Measurements from ENCODE around the gene DNM2.
"Not testable (repeated sequence)": the region's sequence is repeated elsewhere in the genome, so short reads cannot be mapped to it uniquely, and the experiment has no call there.

The DNM2 gene

DNA sequence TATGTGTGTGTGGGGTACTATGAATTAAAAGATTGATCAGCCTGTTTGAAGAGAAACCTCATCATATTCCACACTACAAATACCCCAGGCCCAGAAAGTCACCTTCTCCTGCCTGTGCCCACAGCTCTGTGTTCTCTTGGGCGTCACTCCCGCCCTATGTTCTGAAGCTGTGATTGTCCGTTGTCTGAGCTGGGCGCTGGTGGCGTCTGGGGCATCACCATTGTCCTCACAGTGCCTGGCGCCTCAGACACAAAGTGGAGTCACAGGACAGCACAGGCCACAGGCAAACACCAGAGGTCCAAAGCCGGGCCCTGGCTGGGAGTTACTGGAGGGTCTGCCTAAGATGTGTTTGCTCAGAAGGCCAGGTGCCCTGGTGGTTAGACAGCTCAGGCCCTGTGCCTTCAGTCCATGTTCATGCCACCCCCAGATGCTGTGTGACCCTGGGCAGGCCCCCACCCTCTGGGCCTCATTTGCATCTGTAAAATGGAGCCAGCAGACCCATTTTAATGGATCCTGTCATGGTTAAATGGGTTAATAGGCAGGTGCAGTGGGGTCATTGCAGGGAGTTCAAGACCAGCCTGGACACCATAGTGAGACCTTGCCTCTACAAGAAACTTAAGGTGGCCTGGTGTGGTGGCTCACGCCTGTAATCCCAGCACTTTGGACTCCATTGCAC, 34.5 kb downstream of the DNM2 start:
- DNase-seq (ENCODE audit: low spot score): no peak

DNA sequence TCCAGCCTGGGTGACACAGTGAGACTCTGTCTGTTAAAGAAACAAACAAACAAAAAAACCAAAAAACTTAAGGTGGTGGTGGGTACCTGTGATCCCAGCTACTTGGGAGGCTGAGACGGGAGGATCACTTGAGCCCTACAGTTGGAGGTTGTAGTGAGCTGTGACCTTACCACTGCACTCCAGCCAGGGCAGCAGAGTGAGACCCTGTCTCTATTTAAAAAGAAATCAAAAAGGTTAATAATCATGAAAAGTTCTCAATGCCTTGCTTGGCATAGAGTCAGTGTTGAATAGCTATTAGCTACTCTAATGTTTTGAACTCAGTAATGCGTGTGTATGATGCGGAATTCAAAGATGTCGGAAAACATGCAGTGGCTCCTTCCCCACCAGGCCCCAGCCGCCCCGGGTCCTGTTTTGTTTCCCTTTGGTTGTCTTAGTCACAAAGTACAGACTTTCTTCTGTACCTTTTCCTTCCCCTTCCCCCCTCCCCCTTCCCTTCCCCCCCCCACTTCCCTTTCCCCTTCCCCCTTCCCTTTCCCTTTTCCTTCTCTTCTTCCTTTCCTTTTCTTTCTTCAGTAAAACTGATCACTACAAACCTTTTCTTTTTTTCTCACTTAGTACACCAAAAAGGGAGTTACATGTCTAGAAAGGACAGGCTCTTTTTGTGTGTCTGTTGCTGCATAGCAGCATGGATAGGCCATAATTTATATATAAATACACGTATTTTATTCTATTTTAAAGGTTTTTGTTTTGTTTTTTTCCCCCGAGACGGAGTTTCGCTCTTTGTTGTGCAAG, 35.2 kb downstream of the DNM2 start:
- no peak for DNase-seq (ENCODE audit: low spot score)

GRCh38 chr19:10756371-10756770, 38.5 kb downstream of the DNM2 start:
- DNase-seq (ENCODE audit: low spot score): no peak

DNA sequence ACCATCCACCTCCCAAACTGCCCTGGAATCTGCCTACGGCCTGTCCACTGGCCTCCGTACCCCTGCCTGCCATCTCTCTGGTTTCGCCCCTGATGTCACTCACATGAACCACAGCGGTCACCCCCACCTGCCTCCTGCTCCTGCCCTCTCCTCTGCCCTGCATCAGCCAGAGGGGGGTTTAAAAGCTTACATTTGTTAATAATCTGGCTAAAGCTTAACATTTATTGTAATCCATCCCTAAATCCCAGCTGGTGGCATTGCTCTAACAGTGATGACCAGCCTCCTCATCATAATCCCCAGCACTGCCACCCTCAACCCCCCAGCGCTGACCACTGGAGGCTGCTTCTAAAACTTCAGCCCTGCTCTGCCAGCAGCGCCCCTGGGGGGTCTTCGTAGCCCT, 38.9 kb downstream of the DNM2 start:
- DNase-seq (ENCODE audit: low spot score): no peak

- DNase-seq (ENCODE audit: low spot score): not testable (repeated sequence)
Observed at GRCh38 chr19:10758050-10758449, 40.2 kb downstream of the DNM2 start.

DNA sequence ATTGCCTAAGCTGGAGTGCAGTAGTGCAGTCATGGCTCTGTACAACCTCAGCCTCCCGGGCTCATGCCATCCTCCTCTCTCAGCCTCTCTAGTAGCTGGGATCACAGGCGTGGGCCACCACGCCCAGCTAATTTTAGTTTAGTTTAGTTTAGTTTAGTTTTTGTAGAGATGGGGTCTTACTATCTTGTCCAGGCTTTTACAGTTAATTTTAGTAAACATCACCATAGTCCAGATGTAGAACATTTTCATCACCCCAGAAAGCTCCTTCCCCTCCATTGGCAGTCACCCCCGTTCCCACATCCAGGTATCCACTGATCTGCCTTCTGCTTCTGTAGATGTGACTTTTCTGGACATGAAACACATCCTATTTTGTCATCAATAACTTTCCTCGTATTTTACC, 41.1 kb downstream of the DNM2 start:
- no peak for DNase-seq (ENCODE audit: low spot score)

DNA sequence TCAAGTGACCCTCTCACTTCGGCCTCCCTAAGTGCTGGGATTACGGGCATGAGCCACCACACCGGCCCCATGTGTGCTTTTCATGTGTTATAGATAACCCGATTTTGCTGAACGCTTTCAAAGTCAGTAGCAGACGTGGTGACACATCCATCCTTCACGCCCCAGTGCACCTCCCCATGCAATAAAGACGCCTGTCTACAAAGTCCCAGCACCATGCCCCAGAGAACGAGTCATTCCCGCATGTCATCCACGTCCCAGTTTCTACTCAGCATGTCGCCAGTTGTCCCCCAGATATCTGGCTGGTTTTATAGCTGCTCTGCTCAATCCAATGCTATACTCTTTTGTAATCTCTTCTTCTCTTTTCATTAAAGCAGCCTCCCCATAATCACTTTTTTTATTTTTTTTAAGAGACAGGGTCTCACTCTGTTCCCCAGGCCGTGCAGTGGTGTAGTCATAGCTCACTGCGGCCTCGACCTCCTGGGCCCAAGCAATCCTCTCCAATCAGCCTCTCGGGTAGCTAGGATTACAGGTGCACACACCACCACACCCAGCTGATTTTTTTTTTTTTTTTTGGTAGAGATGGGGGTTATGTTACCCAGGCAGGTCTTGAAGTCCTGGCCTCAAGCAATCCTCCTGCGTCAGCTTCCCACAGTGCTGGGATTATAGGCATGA, 42.5 kb downstream of the DNM2 start:
- DNase-seq (ENCODE audit: low spot score): peak; percentile 43

- no peak for DNase-seq (ENCODE audit: low spot score)
Observed at GRCh38 chr19:10761443-10762250, 43.8 kb downstream of the DNM2 start.

GRCh38 chr19:10762656-10763055, 44.8 kb downstream of the DNM2 start:
- peak; percentile 30 for DNase-seq (ENCODE audit: low spot score)

DNA sequence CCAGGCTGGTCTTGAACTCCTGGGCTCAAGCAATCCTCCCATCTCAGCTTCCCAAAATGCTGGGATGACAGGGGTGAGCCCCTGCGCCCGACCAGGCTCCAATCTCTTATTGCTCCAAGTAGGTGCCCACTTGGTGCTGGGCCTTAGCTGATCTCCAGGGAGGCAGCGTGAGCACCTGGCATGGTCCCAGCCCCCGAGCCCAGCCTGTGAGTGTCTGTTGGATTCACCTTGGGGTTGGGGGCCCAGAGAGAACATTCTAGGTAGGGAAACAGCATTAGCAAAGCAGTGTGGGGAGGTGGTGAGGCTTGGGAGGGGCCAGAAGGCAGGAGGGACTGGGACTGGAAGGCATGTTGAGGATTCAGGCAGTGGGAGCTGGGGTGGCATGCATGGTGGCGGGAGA, 45.5 kb downstream of the DNM2 start:
- DNase-seq (ENCODE audit: low spot score): no peak

DNA sequence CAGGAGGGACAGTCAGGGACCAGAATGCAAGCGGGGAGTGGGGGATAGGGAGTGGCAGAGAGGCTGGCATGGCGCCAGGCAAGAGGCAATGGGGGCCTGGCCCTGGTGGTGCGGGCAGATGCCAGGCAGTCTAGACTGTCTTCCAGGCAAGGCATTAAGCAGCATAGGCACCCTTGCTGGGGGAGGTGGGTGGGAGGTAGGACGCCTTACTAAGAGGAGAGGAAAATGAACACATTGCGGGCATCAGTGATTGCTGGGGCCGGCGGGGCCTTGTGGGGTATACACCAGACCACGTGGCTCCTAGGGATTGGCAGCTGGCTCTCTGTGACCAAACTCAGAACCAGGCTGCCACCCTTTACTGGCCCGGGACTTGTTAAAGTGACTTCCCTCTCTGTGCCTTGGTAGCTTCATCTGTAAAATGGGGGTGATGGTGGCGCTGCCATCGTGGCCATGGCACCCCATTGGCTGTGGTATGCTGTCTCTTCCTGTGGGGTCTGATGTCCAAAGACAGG, 46.0 kb downstream of the DNM2 start:
- DNase-seq (ENCODE audit: low spot score): no peak

DNA sequence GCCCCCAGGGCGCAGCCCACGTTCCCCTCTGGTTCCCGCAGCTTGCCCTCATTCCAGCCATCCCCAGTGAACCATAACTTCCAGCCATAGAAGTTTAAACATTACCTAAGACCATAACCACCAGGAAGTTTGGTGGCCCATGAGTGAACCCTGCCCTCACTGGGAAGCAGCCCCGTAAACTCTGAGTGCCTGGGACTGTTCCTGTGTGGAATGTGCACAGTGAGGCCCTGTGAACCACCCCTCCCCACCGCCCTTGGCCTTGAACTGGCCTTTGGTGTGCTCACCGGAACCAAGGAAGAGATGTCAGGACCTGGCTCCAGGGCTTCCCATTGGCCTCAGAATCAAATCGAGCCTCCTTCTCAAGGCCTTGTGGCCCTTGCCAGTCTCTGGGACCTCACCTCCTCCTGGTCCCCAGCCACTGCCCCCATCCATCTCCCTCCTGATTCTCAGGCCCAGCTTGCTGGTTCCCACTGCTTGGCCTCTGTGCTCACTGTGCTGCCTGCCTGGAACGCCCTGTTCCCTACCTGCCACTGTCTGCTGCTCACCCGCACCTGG, 46.5 kb downstream of the DNM2 start:
- no peak for DNase-seq (ENCODE audit: low spot score)

DNA sequence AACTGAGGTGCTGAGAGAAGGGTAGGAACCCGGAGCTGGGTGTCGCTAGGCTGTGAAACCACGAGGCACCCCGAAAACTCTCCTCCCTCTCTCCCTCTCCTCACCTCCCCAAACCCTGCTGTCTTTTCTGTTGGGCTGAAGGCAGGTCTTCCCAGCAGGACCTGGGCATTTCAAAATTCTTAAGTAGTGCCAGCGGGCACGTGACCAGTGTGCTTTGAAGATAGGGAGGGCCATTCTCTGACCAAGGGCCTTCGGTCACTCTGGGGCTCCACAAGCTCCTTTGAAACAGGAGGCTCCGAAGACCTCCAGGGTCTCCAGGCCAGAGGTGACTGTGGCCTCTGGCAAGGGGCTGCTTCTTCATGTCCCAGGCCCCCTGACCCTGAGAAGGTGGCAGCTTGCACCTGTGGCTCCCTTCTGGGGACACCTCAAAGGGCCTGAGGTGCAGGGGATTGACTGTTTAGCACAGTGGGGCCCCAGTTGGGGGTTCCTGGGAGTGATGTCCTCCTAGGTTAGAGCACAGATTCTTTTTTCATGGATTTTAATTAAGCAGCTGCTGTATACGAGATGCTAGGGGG, 48.3 kb downstream of the DNM2 start:
- DNase-seq (ENCODE audit: low spot score): no peak

GRCh38 chr19:10766671-10767201, 48.9 kb downstream of the DNM2 start:
- DNase-seq (ENCODE audit: low spot score): no peak

DNA sequence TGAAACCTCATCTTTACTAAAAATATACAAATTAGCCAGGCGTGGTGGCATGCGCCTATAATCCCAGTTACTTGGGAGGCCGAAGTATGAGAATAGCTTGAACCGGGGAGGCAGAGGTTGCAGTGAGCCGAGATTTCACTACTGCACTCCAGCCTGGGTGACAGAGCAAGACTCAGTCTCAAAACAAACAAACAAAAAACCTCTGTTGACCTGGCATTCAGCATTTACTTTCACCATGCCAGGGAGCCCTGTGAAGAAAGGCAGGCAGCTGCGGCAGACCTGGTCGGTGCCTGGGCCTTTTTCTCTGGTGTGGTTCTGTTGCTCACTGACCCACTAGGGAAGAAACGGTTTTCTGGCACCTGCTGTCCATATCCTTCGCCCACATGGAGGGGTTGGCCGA, 49.8 kb downstream of the DNM2 start:
- DNase-seq (ENCODE audit: low spot score): no peak

DNA sequence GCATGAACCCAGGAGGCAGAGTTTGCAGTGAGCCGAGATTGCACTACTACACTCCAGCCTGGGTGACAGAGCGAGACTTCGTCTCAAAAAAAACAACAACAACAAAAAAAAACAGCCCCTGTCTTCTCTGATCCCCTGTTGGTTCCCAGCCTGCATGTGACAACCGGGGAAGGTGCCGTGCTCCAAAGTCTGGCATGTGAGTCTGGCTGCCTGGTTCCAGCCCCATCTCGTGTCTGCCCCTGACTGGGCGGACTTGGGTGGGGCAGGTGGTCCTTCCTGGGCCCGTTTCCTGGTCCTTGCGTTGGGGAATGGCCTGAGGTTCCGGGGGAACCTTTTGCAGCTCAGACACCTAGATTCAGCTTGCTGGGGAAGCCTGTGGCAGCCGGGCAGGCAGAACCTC, 50.5 kb downstream of the DNM2 start:
- DNase-seq (ENCODE audit: low spot score): no peak

GRCh38 chr19:10768936-10769335, 51.1 kb downstream of the DNM2 start:
- DNase-seq (ENCODE audit: low spot score): no peak

GRCh38 chr19:10769533-10770491, 51.9 kb downstream of the DNM2 start:
- DNase-seq (ENCODE audit: low spot score): peak; percentile 28

DNA sequence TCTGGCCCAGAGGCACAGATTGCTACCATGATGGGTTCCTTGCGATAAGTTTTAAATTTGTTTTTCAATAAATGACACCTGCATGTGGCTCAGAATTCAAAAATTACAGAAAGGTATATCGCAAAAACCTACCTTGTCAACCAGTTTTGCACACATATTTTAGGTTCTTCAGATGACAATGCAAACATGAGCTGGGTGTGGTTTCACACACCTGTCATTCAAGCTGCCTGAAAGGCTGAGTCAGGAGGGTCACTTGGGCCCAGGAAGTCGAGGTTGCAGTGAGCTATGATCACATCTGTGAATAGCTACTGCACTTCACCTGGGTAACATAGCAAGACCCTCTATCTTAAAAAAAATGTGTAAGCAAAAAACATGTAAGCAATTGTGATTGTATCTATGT, 56.1 kb downstream of the DNM2 start:
- no peak for DNase-seq (ENCODE audit: low spot score)

DNA sequence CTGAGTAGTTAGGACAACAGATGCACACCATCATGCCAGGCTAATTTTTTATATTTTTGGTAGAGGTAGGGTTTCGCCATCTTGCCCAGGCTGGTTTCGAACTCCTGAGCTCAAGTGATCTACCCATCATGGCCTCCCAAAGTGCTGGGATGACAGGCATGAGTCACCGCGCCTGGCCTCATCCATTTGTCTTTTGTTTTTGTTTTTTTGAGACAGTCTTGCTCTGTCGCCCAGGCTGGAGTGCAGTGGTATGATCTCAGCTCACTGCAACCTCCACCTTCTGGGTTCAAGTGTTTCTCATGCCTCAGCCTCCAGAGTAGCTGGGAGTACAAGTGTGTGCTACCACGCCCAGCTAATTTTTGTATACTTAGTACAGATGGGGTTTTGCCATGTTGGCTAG, 57.0 kb downstream of the DNM2 start:
- DNase-seq (ENCODE audit: low spot score): no peak

Data from CD4-positive, alpha-beta T cell treated with Interleukin-15 for 4 hours (primary cell).